OCI-LY1 (cell line): ENCODE measurements around the gene PXK.

Source experiments
- H2AFZ ChIP-seq: fragments of 200-600 bp; sonication (generic), shearing (Covaris generic); 2 replicates; pipeline ENCODE4 v1.6.0; 2014; ENCODE audit warnings: antibody characterized with exemption, mild to moderate bottlenecking, low read length
- H3F3A ChIP-seq: fragments of 200-600 bp; sonication (generic), shearing (Covaris generic); 2 replicates; pipeline ENCODE4 v1.6.0; 2014; ENCODE audit warnings: mild to moderate bottlenecking, antibody characterized with exemption, low read length, moderate library complexity; ENCODE audit not compliant: insufficient read depth
- H3K27ac ChIP-seq: fragments of 200-600 bp; sonication (generic); 2 replicates; pipeline ENCODE4 v1.5.1; 2014; ENCODE audit warnings: low read length, mixed run types, mild to moderate bottlenecking, low read depth; ENCODE audit not compliant: poor library complexity, severe bottlenecking
- H3K27me3 ChIP-seq: fragments of 200-600 bp; sonication (generic); 2 replicates; pipeline ENCODE4 v1.6.0; 2014; ENCODE audit warnings: antibody characterized with exemption, mild to moderate bottlenecking, low read length, moderate library complexity; ENCODE audit not compliant: insufficient read depth
- H3K36me3 ChIP-seq: fragments of 200-600 bp; sonication (generic); 2 replicates; pipeline ENCODE4 v1.6.1; 2014; ENCODE audit warnings: mild to moderate bottlenecking, antibody characterized with exemption, low read length, moderate library complexity, mixed read lengths; ENCODE audit not compliant: insufficient read depth
- H3K4me1 ChIP-seq: fragments of 200-600 bp; sonication (generic); 2 replicates; pipeline ENCODE4 v1.5.1; 2014; ENCODE audit warnings: mild to moderate bottlenecking, low read length, moderate library complexity; ENCODE audit not compliant: insufficient read depth, severe bottlenecking
- H3K4me2 ChIP-seq: fragments of 200-600 bp; sonication (generic), shearing (Covaris generic); 2 replicates; pipeline ENCODE4 v1.6.1; 2014; ENCODE audit warnings: low read length
- H3K4me3 ChIP-seq: fragments of 200-600 bp; sonication (generic); 2 replicates; pipeline ENCODE4 v1.5.1; 2014; ENCODE audit warnings: low read length, low read depth, mild to moderate bottlenecking, mixed read lengths; ENCODE audit not compliant: poor library complexity, severe bottlenecking
- H3K79me2 ChIP-seq: fragments of 200-600 bp; shearing (Covaris generic); 2 replicates; pipeline ENCODE4 v1.6.1; 2016; ENCODE audit warnings: mixed run types, low read length, mixed read lengths; ENCODE audit not compliant: insufficient read depth
- H3K9ac ChIP-seq: fragments of 200-600 bp; sonication (generic), shearing (Covaris generic); 2 replicates; pipeline ENCODE4 v1.6.1; 2014; ENCODE audit warnings: mild to moderate bottlenecking, low read length, mixed read lengths
- H3K9me2 ChIP-seq: fragments of 200-600 bp; sonication (generic), shearing (Covaris generic); 2 replicates; pipeline ENCODE4 v1.6.1; 2014; ENCODE audit warnings: low read depth, mild to moderate bottlenecking, low read length, mixed read lengths
- H3K9me3 ChIP-seq: fragments of 200-600 bp; shearing (Covaris generic); 2 replicates; pipeline ENCODE4 v1.6.1; 2014; ENCODE audit warnings: low read length, mixed read lengths
- H4K20me1 ChIP-seq: fragments of 200-600 bp; sonication (generic), shearing (Covaris generic); 2 replicates; pipeline ENCODE4 v1.6.0; 2016; ENCODE audit warnings: mild to moderate bottlenecking, low read length; ENCODE audit not compliant: insufficient read depth
- CTCF ChIP-seq: fragments of 200-600 bp; sonication (generic), shearing (Covaris generic); IDR thresholded peaks from 2 replicates; pipeline ENCODE4 v1.5.1; 2017; ENCODE audit warnings: mild to moderate bottlenecking, antibody characterized with exemption, low read length, moderate library complexity, mixed read lengths
- EZH2 ChIP-seq: fragments of 200-600 bp; sonication (generic), shearing (Covaris generic); IDR thresholded peaks from 2 replicates; pipeline ENCODE4 v1.8.0; 2017; ENCODE audit warnings: borderline replicate concordance, mixed run types, mild to moderate bottlenecking, antibody characterized with exemption, low read length, moderate library complexity, mixed read lengths

PXK gene

GRCh38 chr3:58356054-58356453, 23.4 kb downstream of the PXK start:
- H3K4me3 ChIP-seq: peak overlapping the region; percentile 44
- H3K4me2 ChIP-seq: peak overlapping the region; percentile 60
- peaks cover 86% of the 10 kb centered on the region for H3K79me2 ChIP-seq
- H3K9me2 ChIP-seq: no peaks in the 10 kb centered on the region
- H3K9ac ChIP-seq: peak overlapping the region; percentile 57
- peak overlapping the region; percentile 100 for H3K27ac ChIP-seq
- 0 out of 2 replicates have a peak, but pooled peaks cover 6% of the 10 kb centered on the region for H3F3A ChIP-seq
- no peak for TF ChIP-seq CTCF
- TF ChIP-seq EZH2: no peak
- peaks cover 46% of the 10 kb centered on the region for H3K36me3 ChIP-seq
- H3K27me3 ChIP-seq: no peaks in the 10 kb centered on the region
- H3K9me3 ChIP-seq: no peaks in the 10 kb centered on the region
- no peaks in the 10 kb centered on the region for H4K20me1 ChIP-seq
- H3K4me1 ChIP-seq: peaks cover 80% of the 10 kb centered on the region
- no peak overlapping the region for H2AFZ ChIP-seq

- H3K9me3 ChIP-seq: no peaks in the 10 kb centered on the region
- no peak overlapping the region for H3K9ac ChIP-seq
- H4K20me1 ChIP-seq: peaks cover 4% of the 10 kb centered on the region
- 0 out of 2 replicates have a peak, but pooled peaks cover 1% of the 10 kb centered on the region for H3F3A ChIP-seq
- H3K4me1 ChIP-seq: peaks cover 78% of the 10 kb centered on the region
- H3K27ac ChIP-seq: peak overlapping the region; percentile 100
- peaks cover 58% of the 10 kb centered on the region for H3K36me3 ChIP-seq
- no peaks in the 10 kb centered on the region for H3K9me2 ChIP-seq
- no peaks in the 10 kb centered on the region for H3K27me3 ChIP-seq
- TF ChIP-seq EZH2 (no peak), CTCF (no peak)
- no peak overlapping the region for H2AFZ ChIP-seq
- H3K4me2 ChIP-seq: no peak overlapping the region
- no peak overlapping the region for H3K4me3 ChIP-seq
- peaks cover 88% of the 10 kb centered on the region for H3K79me2 ChIP-seq
These were observed 24.7 kb downstream of the PXK start for GRCh38 chr3:58357402-58357801.

- H3K79me2 ChIP-seq: peaks cover 90% of the 10 kb centered on the region
- peaks cover 58% of the 10 kb centered on the region for H3K36me3 ChIP-seq
- H3K4me2 ChIP-seq: no peak overlapping the region
These were observed 25.4 kb downstream of the PXK start for GRCh38 chr3:58358092-58358491.

More at GRCh38 chr3:58358092-58358491, 25.4 kb downstream of the PXK start:
- Histone ChIP-seq H3K27ac (peak overlapping the region; percentile 100), H3K4me1 (peaks cover 72% of the 10 kb centered on the region), H3F3A (no peaks in the 10 kb centered on the region), H2AFZ (no peak overlapping the region), H3K4me3 (no peak overlapping the region), H3K9me2 (no peaks in the 10 kb centered on the region), H3K9me3 (no peaks in the 10 kb centered on the region), H4K20me1 (peaks cover 4% of the 10 kb centered on the region), H3K27me3 (no peaks in the 10 kb centered on the region), H3K9ac (no peak overlapping the region; the same call in 1 of the 2 replicates)
- TF ChIP-seq EZH2: no peak
- peak; percentile 50 for TF ChIP-seq CTCF
